IMR-90 (cell line): ENCODE data around the gene COX8A. TPM values are rescaled to one million over a fixed set of nuclear protein-coding genes. Genes with fewer than 3 reads are reported as not detected.
A peak's percentile ranks its signal among the peaks of the same experiment; 100 is the strongest.

Experiments
- ATAC-seq: fragments of 200-7000 bp; cut with Tn5 transposase; 2 replicates; pipeline ENCODE4 v1.9.1; 2020; ENCODE audit warnings: low read depth, mild to moderate bottlenecking, moderate library complexity
- BruUV-seq: library from RNA; stranded (reverse); fragments of 400-500 nt; replicated peaks from 2 replicates; lab custom pipeline; 2021; lab: Mats Ljungman, UMichigan
- CTCF ChIA-PET: fragments of 300-600 bp; formaldehyde crosslinking; extraction: SDS; loops from one replicate; lab custom pipeline; 2021; ENCODE audit warnings: antibody characterized with exemption; lab: Yijun Ruan, JAX
- POLR2A ChIA-PET: fragments of 300-600 bp; sonication (Branson Sonifier 250); formaldehyde crosslinking; loops from one replicate; lab custom pipeline; 2022; ENCODE audit warnings: antibody characterized with exemption; ENCODE audit not compliant: unreplicated experiment; lab: Charles Lee
- DNase-seq: peaks from one replicate; pipeline ENCODE4 v3.0.0; 2013
- H2AFZ ChIP-seq: replicated peaks from 2 replicates; pipeline ENCODE3; 2013; ENCODE audit warnings: low read length, mild to moderate bottlenecking; ENCODE audit not compliant: poor library complexity
- H2AK5ac ChIP-seq: 2 replicates; pipeline ENCODE4 v1.6.1; 2013; ENCODE audit warnings: low read depth, low read length, inconsistent platforms
- H2AK9ac ChIP-seq: replicated peaks from 2 replicates; pipeline ENCODE3; 2013; ENCODE audit warnings: mild to moderate bottlenecking, low read depth, low read length, moderate library complexity; ENCODE audit not compliant: poor library complexity
- H2BK120ac ChIP-seq: 2 replicates; pipeline ENCODE4 v1.6.1; 2013; ENCODE audit warnings: low read depth, low read length, inconsistent platforms
- H2BK15ac ChIP-seq: 3 replicates; pipeline ENCODE4 v1.6.1; 2013; ENCODE audit warnings: low read depth, low read length, inconsistent platforms
- H2BK20ac ChIP-seq: 2 replicates; pipeline ENCODE4 v1.6.1; 2013; ENCODE audit warnings: low read depth, mild to moderate bottlenecking, inconsistent platforms, low read length, moderate library complexity
- H2BK5ac ChIP-seq: 2 replicates; pipeline ENCODE4 v1.6.1; 2013; ENCODE audit warnings: mild to moderate bottlenecking, low read depth, low read length, inconsistent platforms; ENCODE audit not compliant: poor library complexity, severe bottlenecking
- H3K14ac ChIP-seq: replicated peaks from 2 replicates; pipeline ENCODE4 v1.6.1; 2013; ENCODE audit warnings: low read depth, low read length, inconsistent platforms
- H3K18ac ChIP-seq: 2 replicates; pipeline ENCODE4 v1.6.1; 2013; ENCODE audit warnings: low read depth, low read length, control low read depth
- H3K23ac ChIP-seq: 2 replicates; pipeline ENCODE4 v1.6.1; 2013; ENCODE audit warnings: low read depth, low read length, inconsistent platforms
- H3K27ac ChIP-seq: 2 replicates; pipeline ENCODE4 v1.5.1; 2013; ENCODE audit warnings: mild to moderate bottlenecking, control low read depth, low read length; ENCODE audit not compliant: insufficient read depth
- H3K27me3 ChIP-seq: 2 replicates; pipeline ENCODE4 v1.6.1; 2013; ENCODE audit warnings: low read length; ENCODE audit not compliant: control insufficient read depth, insufficient read depth
- H3K36me3 ChIP-seq: 2 replicates; pipeline ENCODE4 v1.6.1; 2013; ENCODE audit warnings: low read length, mixed read lengths; ENCODE audit not compliant: control insufficient read depth, insufficient read depth
- H3K4ac ChIP-seq: 2 replicates; pipeline ENCODE4 v1.6.1; 2013; ENCODE audit warnings: low read depth, low read length, inconsistent platforms
- H3K4me1 ChIP-seq: 2 replicates; pipeline ENCODE4 v1.6.1; 2013; ENCODE audit warnings: low read length, mixed read lengths; ENCODE audit not compliant: control insufficient read depth, insufficient read depth
- H3K4me2 ChIP-seq: 2 replicates; pipeline ENCODE4 v1.6.1; 2013; ENCODE audit warnings: low read depth, mild to moderate bottlenecking, control low read depth, low read length, moderate library complexity
- H3K4me3 ChIP-seq: 2 replicates; pipeline ENCODE4 v1.5.1; 2013; ENCODE audit warnings: low read depth, mild to moderate bottlenecking, control low read depth, low read length, moderate library complexity; ENCODE audit not compliant: insufficient read depth
- H3K56ac ChIP-seq: 2 replicates; pipeline ENCODE4 v1.6.1; 2013; ENCODE audit warnings: low read length, inconsistent platforms; ENCODE audit not compliant: insufficient read depth; ENCODE audit errors: extremely low read depth
- H3K79me1 ChIP-seq, 2 experiments: 2 replicates each; pipeline ENCODE4 v1.6.1; 2013; ENCODE audit warnings: low read length in 2 of 2, inconsistent platforms in 1 of 2, low read depth in 1 of 2
- H3K9ac ChIP-seq: 2 replicates; pipeline ENCODE4 v1.6.1; 2013; ENCODE audit warnings: low read depth, low read length, control low read depth
- H3K9me1 ChIP-seq: 2 replicates; pipeline ENCODE4 v1.6.1; 2013; ENCODE audit warnings: low read length, inconsistent platforms; ENCODE audit not compliant: insufficient read depth
- H3K9me3 ChIP-seq: 2 replicates; pipeline ENCODE4 v1.6.1; 2013; ENCODE audit warnings: low read length; ENCODE audit not compliant: control insufficient read depth, insufficient read depth
- H4K20me1 ChIP-seq: 2 replicates; pipeline ENCODE4 v1.6.1; 2013; ENCODE audit warnings: low read length, inconsistent platforms; ENCODE audit not compliant: insufficient read depth
- H4K5ac ChIP-seq: 2 replicates; pipeline ENCODE4 v1.6.1; 2013; ENCODE audit warnings: mild to moderate bottlenecking, low read depth, low read length, control low read depth
- H4K8ac ChIP-seq, 2 experiments: 2 replicates each; pipeline ENCODE4 v1.6.1; 2013; ENCODE audit warnings: low read depth in 2 of 2, low read length in 2 of 2, control low read depth in 1 of 2, inconsistent platforms in 1 of 2
- H4K91ac ChIP-seq: 2 replicates; pipeline ENCODE4 v1.6.1; 2013; ENCODE audit warnings: low read depth, low read length, inconsistent platforms; ENCODE audit not compliant: insufficient read depth
- RCOR1 ChIP-seq: IDR thresholded peaks from 2 replicates; pipeline ENCODE4 v1.6.1; 2012; ENCODE audit warnings: mild to moderate bottlenecking, low read length, improper control_type of control experiment; ENCODE audit not compliant: insufficient replicate concordance
- RFX5 ChIP-seq: IDR thresholded peaks from 2 replicates; pipeline ENCODE4 v1.8.0; 2012; ENCODE audit warnings: low read depth, mild to moderate bottlenecking, low read length, moderate library complexity
- WGBS, 2 experiments: methylation state at CpG; one replicate each; pipeline versions ENCODE4 v1.1.5 to v1.1.7; 2013; ENCODE audit warnings: missing lambda C conversion rate in 2 of 2; ENCODE audit not compliant: insufficient read length in 1 of 2; ENCODE audit errors: extremely low coverage in 2 of 2; 5-methylcytosine and 5-hydroxymethylcytosine counted together
- dilution Hi-C: fragments of 300-500 bp; cut with HindIII; formaldehyde crosslinking; loops from one replicate; pipeline ENCODE4 v1.14.3; 2018; ENCODE audit warnings: low sequenced_read_pairs; ENCODE audit not compliant: unreplicated experiment
- in situ Hi-C: fragments of 300-500 bp; cut with MboI; formaldehyde crosslinking; loops from 3 replicates; pipeline ENCODE4 v1.14.3; 2019; ENCODE audit warnings: low sequenced_read_pairs, inconsistent platforms, mixed read lengths
- intact Hi-C: fragments of 100-400 bp; cut with micrococcal nuclease; formaldehyde crosslinking; loops from 2 replicates; pipeline ENCODE4 v1.10.0; 2022
- polyA plus RNA-seq, 3 experiments: library from polyadenylated mRNA; depleted of rRNA; stranded (reverse); fragments of >200 nt; gene quantifications; 2 replicates each; pipeline ENCODE4 v1.2.3, GENCODE V29; 2012; ENCODE audit warnings: low replicate concordance in 1 of 3
- total RNA-seq: library from RNA; depleted of rRNA; stranded (reverse); fragments of >200 nt; gene quantifications from 2 replicates; pipeline ENCODE4 v1.2.3, GENCODE V29; 2012

The COX8A gene
- total and polyA plus RNA-seq, 2 of the 4 experiments (the other 2 are of a cell fraction), result 250 to 598 TPM

- dilution Hi-C loops, result no loop called here
- POLR2A ChIA-PET, result no interaction called here
- DNase-seq, result no peak
Measured at GRCh38 chr11:64001484-64002420, 27.3 kb downstream of the COX8A start.

More at GRCh38 chr11:64001484-64002420, 27.3 kb downstream of the COX8A start:
- ATAC-seq, result no peak
- H3K56ac ChIP-seq, result no peak overlapping the region
- H3K4me3 ChIP-seq, result no peak overlapping the region
- CTCF ChIA-PET, result interaction anchor here (0.7 to 1.7 kb wide), 4 partner anchors 146 to 149 kb away, joined by 3 to 4 read pairs (median 3); no protein-coding TSS in a partner anchor
- no TSS peak for BruUV-seq
- peak overlapping the region; percentile 65 for H3K4ac ChIP-seq
- intact Hi-C loops, result loop anchor here (10.0 kb wide), 1 partner anchor 303 kb away; the partner anchor contains the start of genes CATSPERZ and ESRRA
- peaks cover 17% of the 10 kb centered on the region for H4K20me1 ChIP-seq
- 0 out of 2 replicates have a peak, but pooled peaks cover 1% of the 10 kb centered on the region for H3K4me1 ChIP-seq
- no peaks in the 10 kb centered on the region for H3K9me3 ChIP-seq
- WGBS, 2 experiments, result 83% methylated on average over 2 of the region's 23 CpGs; no CpG with 5 or more reads in 1 of the 2 experiments
- peak overlapping the region; percentile 2 for H2AFZ ChIP-seq
- TF ChIP-seq RFX5 (no peak), RCOR1 (peak; percentile 69)
- peak overlapping the region; percentile 94 for H2AK5ac ChIP-seq
- H3K36me3 ChIP-seq, result peaks cover 22% of the 10 kb centered on the region
- H3K27me3 ChIP-seq, result no peaks in the 10 kb centered on the region
- no peak overlapping the region for H3K27ac ChIP-seq
- H3K9ac ChIP-seq, result no peak overlapping the region
- H4K91ac ChIP-seq, result no peak overlapping the region; the same call in 1 of the 2 replicates
- H3K14ac ChIP-seq, result 0 out of 2 replicates have a peak overlapping the region, but pooled peaks have one; percentile 10
- peaks cover 0 to 4% of the 10 kb centered on the region in 2 experiments; a peak in 1 of 4 replicates for H3K79me1 ChIP-seq
- peak overlapping the region; percentile 15; the same call in 1 of the 2 replicates for H2BK120ac ChIP-seq
- 0 out of 2 replicates have a peak, but pooled peaks cover 3% of the 10 kb centered on the region for H3K9me1 ChIP-seq
- no peak overlapping the region for H3K4me2 ChIP-seq
- H4K5ac ChIP-seq, result no peak overlapping the region
- H4K8ac ChIP-seq, result peak overlapping the region in 1 of 2 experiments; percentile 30; a peak in 1 of 4 replicates
- no peak overlapping the region for H2BK15ac ChIP-seq
- in situ Hi-C loops, result no loop called here
- no peak overlapping the region for H3K18ac ChIP-seq
- H2BK20ac ChIP-seq, result peak overlapping the region; percentile 35; the same call in 1 of the 2 replicates
- H3K23ac ChIP-seq, result peak overlapping the region; percentile 53; the same call in 1 of the 2 replicates
- H2BK5ac ChIP-seq, result no peak overlapping the region
- H2AK9ac ChIP-seq, result peak overlapping the region; percentile 28
